ENCODE measurements around the gene NLE1.

GRCh38 chr17:35104844-35105450, 37.2 kb downstream of the NLE1 start:
- TF ChIP-seq, protein P1, sequence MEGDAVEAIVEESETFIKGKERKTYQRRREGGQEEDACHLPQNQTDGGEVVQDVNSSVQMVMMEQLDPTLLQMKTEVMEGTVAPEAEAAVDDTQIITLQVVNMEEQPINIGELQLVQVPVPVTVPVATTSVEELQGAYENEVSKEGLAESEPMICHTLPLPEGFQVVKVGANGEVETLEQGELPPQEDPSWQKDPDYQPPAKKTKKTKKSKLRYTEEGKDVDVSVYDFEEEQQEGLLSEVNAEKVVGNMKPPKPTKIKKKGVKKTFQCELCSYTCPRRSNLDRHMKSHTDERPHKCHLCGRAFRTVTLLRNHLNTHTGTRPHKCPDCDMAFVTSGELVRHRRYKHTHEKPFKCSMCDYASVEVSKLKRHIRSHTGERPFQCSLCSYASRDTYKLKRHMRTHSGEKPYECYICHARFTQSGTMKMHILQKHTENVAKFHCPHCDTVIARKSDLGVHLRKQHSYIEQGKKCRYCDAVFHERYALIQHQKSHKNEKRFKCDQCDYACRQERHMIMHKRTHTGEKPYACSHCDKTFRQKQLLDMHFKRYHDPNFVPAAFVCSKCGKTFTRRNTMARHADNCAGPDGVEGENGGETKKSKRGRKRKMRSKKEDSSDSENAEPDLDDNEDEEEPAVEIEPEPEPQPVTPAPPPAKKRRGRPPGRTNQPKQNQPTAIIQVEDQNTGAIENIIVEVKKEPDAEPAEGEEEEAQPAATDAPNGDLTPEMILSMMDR (conservative IDR thresholded peaks at IDR 0.05; ENCODE audit: low read length), result no peak
- TF ChIP-seq EZH2phosphoT487 (IDR thresholded peaks at IDR 0.05; ENCODE audit: borderline replicate concordance), result no peak

Measured in Loucy (cell line).